DOHH2 (cell line): ENCODE results near the gene BRIX1.

Experiments used
- CTCF ChIP-seq: fragments of 200-600 bp; sonication (generic); IDR thresholded peaks from one replicate; pipeline ENCODE4 v1.5.1; 2014; ENCODE audit warnings: antibody characterized with exemption, mild to moderate bottlenecking, low read depth, low read length; ENCODE audit not compliant: poor library complexity, severe bottlenecking
- EZH2phosphoT487 ChIP-seq: fragments of 200-600 bp; sonication (generic); IDR thresholded peaks from 2 replicates; pipeline ENCODE4 v1.6.1; 2017; ENCODE audit warnings: borderline replicate concordance, mild to moderate bottlenecking, antibody characterized with exemption, low read length, moderate library complexity, mixed read lengths

GRCh38 chr5:34903260-34903659 is 12.3 kb upstream of the BRIX1 start:
- TF ChIP-seq CTCF = no peak
- no peak for TF ChIP-seq EZH2phosphoT487
